HEK293 (cell line): ENCODE data around the gene CAMKMT.

Source experiments
- BCL11B ChIP-seq: fragments of 450-650 bp; formaldehyde crosslinking; IDR thresholded peaks from 2 replicates; pipeline ENCODE4 v1.5.1; 2016; ENCODE audit warnings: low read depth, missing biosample characterization, missing genetic modification characterization
- YY1 ChIP-seq: fragments of 450-650 bp; formaldehyde crosslinking; IDR thresholded peaks from 2 replicates; pipeline ENCODE4 v1.5.1; 2018; ENCODE audit warnings: missing biosample characterization, missing genetic modification characterization
- ZBTB1 ChIP-seq: fragments of 450-650 bp; formaldehyde crosslinking; IDR thresholded peaks from 2 replicates; pipeline ENCODE4 v1.5.1; 2016; ENCODE audit warnings: missing biosample characterization, missing genetic modification characterization
- ZEB2 ChIP-seq: fragments of 450-650 bp; formaldehyde crosslinking; IDR thresholded peaks from 2 replicates; pipeline ENCODE4 v1.5.1; 2016; ENCODE audit warnings: missing biosample characterization, missing genetic modification characterization
- ZFP3 ChIP-seq: fragments of 450-650 bp; formaldehyde crosslinking; IDR thresholded peaks from 2 replicates; pipeline ENCODE4 v1.5.1; 2016; ENCODE audit warnings: low read depth, missing biosample characterization, missing genetic modification characterization
- ZNF184 ChIP-seq: fragments of 450-650 bp; IDR thresholded peaks from 2 replicates; pipeline ENCODE4 v1.5.1; 2018; ENCODE audit warnings: missing biosample characterization, mild to moderate bottlenecking, missing genetic modification characterization
- ZNF274 ChIP-seq, 2 experiments: fragments of 200-500 bp in 1 of 2; fragments of 450-650 bp in 1 of 2; sonication (Bioruptor generic) in 1 of 2; formaldehyde crosslinking in 1 of 2; IDR thresholded peaks; 2 replicates each; pipeline versions ENCODE4 v1.5.1 to v1.6.1; 2014 to 2016; ENCODE audit warnings: borderline replicate concordance in 1 of 2, inconsistent platforms in 1 of 2, low read length in 1 of 2, missing biosample characterization in 1 of 2, missing genetic modification characterization in 1 of 2
- ZNF571 ChIP-seq: fragments of 450-650 bp; formaldehyde crosslinking; IDR thresholded peaks from 2 replicates; pipeline ENCODE4 v1.5.0; 2017; ENCODE audit warnings: missing biosample characterization, missing genetic modification characterization
- ZSCAN30 ChIP-seq: fragments of 450-650 bp; IDR thresholded peaks from 2 replicates; pipeline ENCODE4 v1.5.1; 2018; ENCODE audit warnings: missing biosample characterization, mild to moderate bottlenecking, missing genetic modification characterization, moderate library complexity
- TF ChIP-seq, protein P1 (sequence below): fragments of 450-650 bp; formaldehyde crosslinking; IDR thresholded peaks from 2 replicates; pipeline ENCODE4 v1.5.1; 2016; ENCODE audit warnings: missing biosample characterization, missing genetic modification characterization
- TF ChIP-seq, protein P2 (sequence below): fragments of 450-650 bp; formaldehyde crosslinking; IDR thresholded peaks from 2 replicates; pipeline ENCODE4 v1.5.1; 2016; ENCODE audit warnings: missing biosample characterization, missing genetic modification characterization
- TF ChIP-seq, protein P3 (sequence below): fragments of 450-650 bp; formaldehyde crosslinking; IDR thresholded peaks from 2 replicates; pipeline ENCODE4 v1.5.1; 2016; ENCODE audit warnings: missing biosample characterization, missing genetic modification characterization

DNA sequence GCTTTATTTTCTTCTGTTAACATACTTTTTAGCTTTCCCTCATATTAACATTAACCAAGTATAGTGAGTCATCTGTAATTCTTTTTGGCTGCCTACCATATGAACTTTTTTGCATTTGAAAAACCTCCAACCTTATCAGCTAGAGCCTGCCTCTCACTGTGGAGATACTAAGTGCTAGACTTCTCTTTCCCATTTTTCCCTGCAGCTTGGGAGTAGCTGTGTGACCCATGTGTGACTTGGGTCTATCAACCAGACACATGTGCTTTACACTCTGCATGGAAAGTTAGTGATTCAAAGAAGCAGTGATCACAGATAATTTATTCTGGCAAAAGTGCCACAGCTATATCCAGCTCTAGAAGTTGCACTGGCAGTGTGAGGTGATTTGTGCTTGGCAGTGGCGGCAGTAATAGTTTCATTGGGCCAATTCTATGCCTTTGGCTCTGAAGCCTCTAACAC is 36.7 kb upstream of the CAMKMT start:
- TF ChIP-seq ZEB2 (tag by site-specific recombination) (no peak), ZBTB1 (tag by site-specific recombination) (no peak), ZFP3 (tag by site-specific recombination) (no peak), YY1 (tag by site-specific recombination) (no peak), ZNF571 (no peak), ZNF274 (IDR thresholded peaks at IDR 0.05; ENCODE audit: low read length) (no peak), ZNF274 (tag by site-specific recombination; IDR thresholded peaks at IDR 0.05; ENCODE audit: borderline replicate concordance) (no peak), BCL11B (tag by site-specific recombination) (no peak), ZSCAN30 (no peak), ZNF184 (tag by site-specific recombination) (no peak)
- TF ChIP-seq, protein P1, sequence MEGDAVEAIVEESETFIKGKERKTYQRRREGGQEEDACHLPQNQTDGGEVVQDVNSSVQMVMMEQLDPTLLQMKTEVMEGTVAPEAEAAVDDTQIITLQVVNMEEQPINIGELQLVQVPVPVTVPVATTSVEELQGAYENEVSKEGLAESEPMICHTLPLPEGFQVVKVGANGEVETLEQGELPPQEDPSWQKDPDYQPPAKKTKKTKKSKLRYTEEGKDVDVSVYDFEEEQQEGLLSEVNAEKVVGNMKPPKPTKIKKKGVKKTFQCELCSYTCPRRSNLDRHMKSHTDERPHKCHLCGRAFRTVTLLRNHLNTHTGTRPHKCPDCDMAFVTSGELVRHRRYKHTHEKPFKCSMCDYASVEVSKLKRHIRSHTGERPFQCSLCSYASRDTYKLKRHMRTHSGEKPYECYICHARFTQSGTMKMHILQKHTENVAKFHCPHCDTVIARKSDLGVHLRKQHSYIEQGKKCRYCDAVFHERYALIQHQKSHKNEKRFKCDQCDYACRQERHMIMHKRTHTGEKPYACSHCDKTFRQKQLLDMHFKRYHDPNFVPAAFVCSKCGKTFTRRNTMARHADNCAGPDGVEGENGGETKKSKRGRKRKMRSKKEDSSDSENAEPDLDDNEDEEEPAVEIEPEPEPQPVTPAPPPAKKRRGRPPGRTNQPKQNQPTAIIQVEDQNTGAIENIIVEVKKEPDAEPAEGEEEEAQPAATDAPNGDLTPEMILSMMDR (tag by site-specific recombination): no peak
- TF ChIP-seq, protein P2, sequence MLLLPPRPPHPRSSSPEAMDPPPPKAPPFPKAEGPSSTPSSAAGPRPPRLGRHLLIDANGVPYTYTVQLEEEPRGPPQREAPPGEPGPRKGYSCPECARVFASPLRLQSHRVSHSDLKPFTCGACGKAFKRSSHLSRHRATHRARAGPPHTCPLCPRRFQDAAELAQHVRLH (tag by site-specific recombination): no peak
- TF ChIP-seq, protein P3, sequence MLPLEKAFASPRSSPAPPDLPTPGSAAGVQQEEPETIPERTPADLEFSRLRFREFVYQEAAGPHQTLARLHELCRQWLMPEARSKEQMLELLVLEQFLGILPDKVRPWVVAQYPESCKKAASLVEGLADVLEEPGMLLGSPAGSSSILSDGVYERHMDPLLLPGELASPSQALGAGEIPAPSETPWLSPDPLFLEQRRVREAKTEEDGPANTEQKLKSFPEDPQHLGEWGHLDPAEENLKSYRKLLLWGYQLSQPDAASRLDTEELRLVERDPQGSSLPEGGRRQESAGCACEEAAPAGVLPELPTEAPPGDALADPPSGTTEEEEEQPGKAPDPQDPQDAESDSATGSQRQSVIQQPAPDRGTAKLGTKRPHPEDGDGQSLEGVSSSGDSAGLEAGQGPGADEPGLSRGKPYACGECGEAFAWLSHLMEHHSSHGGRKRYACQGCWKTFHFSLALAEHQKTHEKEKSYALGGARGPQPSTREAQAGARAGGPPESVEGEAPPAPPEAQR (tag by site-specific recombination): no peak
